ENCODE results near the gene KBTBD4.
"Not testable (repeated sequence)": the region's sequence is repeated elsewhere in the genome, so short reads cannot be mapped to it uniquely, and the experiment has no call there.

The KBTBD4 gene

GRCh38 chr11:47589977-47590861, 11.4 kb upstream of the KBTBD4 start:
- no peak for DNase-seq

GRCh38 chr11:47589584-47589976, 10.8 kb upstream of the KBTBD4 start:
- DNase-seq: no peak

- DNase-seq: no peak
Observed at GRCh38 chr11:47589118-47589517, 10.3 kb upstream of the KBTBD4 start.

GRCh38 chr11:47587723-47588326, 9.1 kb upstream of the KBTBD4 start:
- peak; percentile 90 to 96 for DNase-seq

GRCh38 chr11:47587039-47587716, 8.4 kb upstream of the KBTBD4 start:
- DNase-seq: peak; percentile 69 to 80

- DNase-seq: no peak
Observed at GRCh38 chr11:47586098-47586855, 7.5 kb upstream of the KBTBD4 start, which contains the start of gene FAM180B. Gene FAM180B (plus strand): TSS chr11:47586678. CDS start chr11:47586769, 91 bp downstream.

- no peak for DNase-seq
Observed at GRCh38 chr11:47583844-47584243, 5.1 kb upstream of the KBTBD4 start.

GRCh38 chr11:47577460-47578041, 1.2 kb downstream of the KBTBD4 start:
- no peak for DNase-seq

GRCh38 chr11:47573321-47573720, 5.4 kb downstream of the KBTBD4 start:
- no peak for DNase-seq

GRCh38 chr11:47572715-47573255, 6.0 kb downstream of the KBTBD4 start:
- no peak for DNase-seq

GRCh38 chr11:47571895-47572294, 6.9 kb downstream of the KBTBD4 start:
- no peak for DNase-seq

GRCh38 chr11:47571357-47571729, 7.4 kb downstream of the KBTBD4 start:
- no peak for DNase-seq

- peak; percentile 94 to 95 for DNase-seq
Observed at GRCh38 chr11:47570651-47571356, 8.0 kb downstream of the KBTBD4 start.

GRCh38 chr11:47569646-47570045, 9.1 kb downstream of the KBTBD4 start:
- DNase-seq: no peak

- DNase-seq: peak; percentile 30 to 46
Observed at GRCh38 chr11:47566149-47566698, 12.5 kb downstream of the KBTBD4 start.

GRCh38 chr11:47565340-47566148, 13.2 kb downstream of the KBTBD4 start, which contains the start of gene PTPMT1:
Gene PTPMT1 (plus strand): TSS chr11:47565599. CDS start chr11:47565623, 24 bp downstream.
- DNase-seq: peak; percentile 60 to 82

- no peak for DNase-seq
Observed at GRCh38 chr11:47564933-47565339, 13.8 kb downstream of the KBTBD4 start.

GRCh38 chr11:47564366-47564765, 14.4 kb downstream of the KBTBD4 start:
- DNase-seq: not testable (repeated sequence)

GRCh38 chr11:47562393-47562792, 16.4 kb downstream of the KBTBD4 start:
- not testable (repeated sequence) for DNase-seq

GRCh38 chr11:47560426-47560825, 18.3 kb downstream of the KBTBD4 start:
- DNase-seq: no peak
